K562 (cell line): ENCODE data around the gene AARS1. TPM values are rescaled to one million over a fixed set of nuclear protein-coding genes. Genes with fewer than 3 reads are reported as not detected.

Experiments used
- CBX1 ChIP-seq: sonication (generic); IDR thresholded peaks from 2 replicates; pipeline ENCODE4 v1.6.1; 2016; ENCODE audit warnings: antibody characterized with exemption, low read depth, mild to moderate bottlenecking
- CEBPB ChIP-seq: fragments of 450-650 bp; IDR thresholded peaks from 2 replicates; pipeline ENCODE4 v1.6.1; 2016; ENCODE audit warnings: missing genetic modification characterization, missing compliant biosample characterization
- CHCHD3 ChIP-seq: fragments of 250-450 bp; sonication (Bioruptor Pico); IDR thresholded peaks from 2 replicates; pipeline ENCODE4 v2.1.2; 2022; ENCODE audit warnings: mild to moderate bottlenecking
- ELF2 ChIP-seq: fragments of 250-450 bp; sonication (Bioruptor Pico); IDR thresholded peaks from 2 replicates; pipeline ENCODE4 v1.5.0; 2021; ENCODE audit warnings: mild to moderate bottlenecking
- GTF2E2 ChIP-seq: fragments of 200-800 bp; sonication (Bioruptor generic); IDR thresholded peaks from 2 replicates; pipeline ENCODE4 v1.6.1; 2016; ENCODE audit warnings: missing genetic modification characterization, missing compliant biosample characterization
- HDAC6 ChIP-seq: IDR thresholded peaks from 2 replicates; pipeline ENCODE4 v1.6.1; 2012; ENCODE audit warnings: low read depth, mild to moderate bottlenecking, control low read depth, inconsistent platforms, low read length, moderate library complexity
- HNRNPUL1 ChIP-seq: fragments of 200-400 bp; formaldehyde crosslinking; IDR thresholded peaks from 2 replicates; pipeline ENCODE4 v1.6.1; 2017; ENCODE audit warnings: low read length
- KAT2B ChIP-seq: IDR thresholded peaks from one replicate; pipeline ENCODE4 v1.6.1; 2012; ENCODE audit warnings: low read depth, mild to moderate bottlenecking, control low read depth, inconsistent platforms, low read length, moderate library complexity
- KDM4B ChIP-seq, 2 experiments: fragments of 450-650 bp in 1 of 2; sonication (generic) in 1 of 2; IDR thresholded peaks; 2 replicates each; pipeline ENCODE4 v1.6.1; 2016 to 2017; ENCODE audit warnings: borderline replicate concordance in 2 of 2, antibody characterized with exemption in 1 of 2, low read depth in 1 of 2, mild to moderate bottlenecking in 1 of 2
- MBD2 ChIP-seq: sonication (generic); IDR thresholded peaks from 2 replicates; pipeline ENCODE4 v1.6.1; 2016; ENCODE audit warnings: low read depth, borderline replicate concordance
- MTA3 ChIP-seq: fragments of 450-650 bp; formaldehyde crosslinking; IDR thresholded peaks from 2 replicates; pipeline ENCODE4 v1.6.1; 2017; ENCODE audit warnings: mild to moderate bottlenecking, borderline replicate concordance
- NCOA4 ChIP-seq: fragments of 450-650 bp; IDR thresholded peaks from 2 replicates; pipeline ENCODE4 v1.6.1; 2018; ENCODE audit warnings: mild to moderate bottlenecking; ENCODE audit not compliant: partially characterized antibody
- PPARD ChIP-seq: fragments of 250-450 bp; sonication (Bioruptor Pico); IDR thresholded peaks from 2 replicates; pipeline ENCODE4 v1.8.0; 2022; ENCODE audit warnings: inconsistent platforms, mild to moderate bottlenecking, moderate library complexity
- PRPF4 ChIP-seq: fragments of 200-400 bp; formaldehyde crosslinking; IDR thresholded peaks from one replicate; pipeline ENCODE4 v1.6.1; 2017; ENCODE audit warnings: low read length, low read depth, mild to moderate bottlenecking; ENCODE audit not compliant: insufficient read depth, poor library complexity, severe bottlenecking
- PTTG1 ChIP-seq: fragments of 450-650 bp; IDR thresholded peaks from 2 replicates; pipeline ENCODE4 v1.6.1; 2016; ENCODE audit warnings: low read depth, mild to moderate bottlenecking, missing genetic modification characterization, missing compliant biosample characterization
- SMAD2 ChIP-seq: fragments of 150-350 bp; IDR thresholded peaks from 2 replicates; pipeline ENCODE4 v1.6.1; 2014; ENCODE audit warnings: low read depth, mild to moderate bottlenecking, low read length
- THAP7 ChIP-seq: fragments of 250-450 bp; sonication (Bioruptor Pico); IDR thresholded peaks from 2 replicates; pipeline ENCODE4 v1.5.0; 2021
- ZBTB2 ChIP-seq: fragments of 450-650 bp; IDR thresholded peaks from 2 replicates; pipeline ENCODE4 v1.6.1; 2016; ENCODE audit warnings: antibody characterized with exemption
- ZFX ChIP-seq: sonication (generic); formaldehyde crosslinking; IDR thresholded peaks from 2 replicates; pipeline ENCODE4 v1.8.0; 2022; ENCODE audit warnings: mild to moderate bottlenecking, missing genetic modification reagents, moderate library complexity
- ZNF280B ChIP-seq: fragments of 250-450 bp; sonication (Bioruptor Pico); IDR thresholded peaks from 2 replicates; pipeline ENCODE4 v1.5.1; 2021; ENCODE audit warnings: mild to moderate bottlenecking
- ZNF444 ChIP-seq: fragments of 250-450 bp; sonication (Bioruptor Pico); IDR thresholded peaks from 2 replicates; pipeline ENCODE4 v1.4.0; 2020; ENCODE audit warnings: mild to moderate bottlenecking, moderate library complexity
- ZNF639 ChIP-seq, 2 experiments: fragments of 200-800 bp in 1 of 2; sonication (Bioruptor generic) in 1 of 2; sonication (generic) in 1 of 2; formaldehyde crosslinking in 1 of 2; IDR thresholded peaks in 1 of 2; conservative IDR thresholded peaks in 1 of 2; 2 replicates each; pipeline versions ENCODE4 v1.5.0 to v1.6.1; 2016 to 2020; ENCODE audit warnings: missing compliant biosample characterization in 1 of 2, missing genetic modification characterization in 1 of 2, missing genetic modification reagents in 1 of 2
- ZNF707 ChIP-seq: fragments of 250-450 bp; sonication (Bioruptor Pico); conservative IDR thresholded peaks from 2 replicates; pipeline ENCODE4 v1.8.0; 2022; ENCODE audit warnings: inconsistent platforms, mild to moderate bottlenecking, moderate library complexity
- polyA plus RNA-seq, 8 experiments: library from polyadenylated mRNA; depleted of rRNA in 4 of 8; stranded (reverse) in 5 of 8; unstranded in 3 of 8; fragments of >200 nt; fragmentation: Nextera tagmentation in 2 of 8; fragmentation: Illumina TruSeq in 1 of 8; extraction: Ambion mirVana in 2 of 8; extraction: Trizol in 1 of 8; gene quantifications; 2 replicates each; pipeline versions ENCODE4 v1.2.1 to v1.2.3, GENCODE V29; 2011 to 2014; ENCODE audit warnings: inconsistent platforms in 1 of 8, missing spikeins in 1 of 8
- total RNA-seq, 7 experiments: library from RNA; depleted of rRNA in 6 of 7; stranded (reverse); fragments of >200 nt in 6 of 7; fragmentation: Illumina TruSeq in 2 of 7; extraction: Trizol in 2 of 7; gene quantifications; 2 replicates each; pipeline versions ENCODE4 v1.2.1 to v1.2.3, GENCODE V29; 2011 to 2021; ENCODE audit warnings: low replicate concordance in 1 of 7

The AARS1 gene
- total and polyA plus RNA-seq, 9 of the 15 experiments (the other 6 are each of a cell fraction or from before 2014, with no cell fraction given), result 50.1 to 235 (median 174) TPM

- TF ChIP-seq ZNF280B (CRISPR knock-in tag) (peak; percentile 87; the same call in 1 of the 2 replicates), PPARD (no peak), CHCHD3 (CRISPR knock-in tag) (no peak), KAT2B (no peak), SMAD2 (no peak), CBX1 (peak; percentile 96), ZFX (CRISPR knock-in tag) (peak; percentile 93), ZNF707 (CRISPR knock-in tag) (no peak), MBD2 (no peak; the same call in none of the 2 replicates), PRPF4 (no peak), ELF2 (CRISPR knock-in tag) (peak; percentile 93), ZNF444 (CRISPR knock-in tag) (0 out of 2 replicates have a peak, but pooled peaks have one; percentile 37), THAP7 (peak; percentile 94), PTTG1 (no peak), MTA3 (peak; percentile 98), ZNF639 (CRISPR knock-in tag; conservative IDR thresholded peaks at IDR 0.05 in 1 of 2, IDR thresholded peaks at IDR 0.05 in 1 of 2) (no peak; a peak in 1 of 4 replicates), HDAC6 (no peak; the same call in 1 of the 2 replicates), CEBPB (tag) (no peak), HNRNPUL1 (no peak), KDM4B (IDR thresholded peaks at IDR 0.05; ENCODE audit: borderline replicate concordance in 2 of 2, low read depth in 1 of 2) (no peak), NCOA4 (no peak), ZBTB2 (peak; percentile 84), GTF2E2 (tag) (no peak)
Observed at GRCh38 chr16:70251629-70252354, 37.5 kb downstream of the AARS1 start, which contains the start of gene EXOSC6 (continued).
